HG03066 (cell line): ENCODE measurements around the gene BPIFB6.

ENCODE experiments used
- ATAC-seq: cut with Tn5 transposase; IDR thresholded peaks from one replicate; pipeline ENCODE4 v1.9.1; 2021; ENCODE audit warnings: low read depth; ENCODE audit not compliant: unreplicated experiment

Gene BPIFB6

GRCh38 chr20:33015114-33015484 lies 16.3 kb upstream of the BPIFB6 start:
- ATAC-seq, result no peak

- no peak for ATAC-seq
Observed at GRCh38 chr20:33015700-33016580, 15.5 kb upstream of the BPIFB6 start.

- ATAC-seq, result no peak
Observed at GRCh38 chr20:33016581-33017109, 14.8 kb upstream of the BPIFB6 start.

- no peak for ATAC-seq
Observed at GRCh38 chr20:33017542-33017941, 13.9 kb upstream of the BPIFB6 start.

- no peak for ATAC-seq
Observed at GRCh38 chr20:33018169-33018931, 13.1 kb upstream of the BPIFB6 start.

GRCh38 chr20:33019465-33020277 lies 11.8 kb upstream of the BPIFB6 start:
- no peak for ATAC-seq

GRCh38 chr20:33020278-33021161 lies 10.9 kb upstream of the BPIFB6 start:
- ATAC-seq, result no peak

- no peak for ATAC-seq
Observed at GRCh38 chr20:33021879-33022278, 9.6 kb upstream of the BPIFB6 start.

- ATAC-seq, result no peak
Observed at GRCh38 chr20:33022289-33022688, 9.2 kb upstream of the BPIFB6 start.

- no peak for ATAC-seq
Observed at GRCh38 chr20:33022694-33023438, 8.6 kb upstream of the BPIFB6 start.

GRCh38 chr20:33023439-33024242 lies 7.8 kb upstream of the BPIFB6 start:
- ATAC-seq, result no peak

- ATAC-seq, result no peak
Observed at GRCh38 chr20:33024243-33024560, 7.2 kb upstream of the BPIFB6 start.

GRCh38 chr20:33024609-33025317 lies 6.7 kb upstream of the BPIFB6 start:
- ATAC-seq, result no peak

- no peak for ATAC-seq
Observed at GRCh38 chr20:33025318-33025876, 6.1 kb upstream of the BPIFB6 start.

- ATAC-seq, result no peak
Observed at GRCh38 chr20:33026072-33026778, 5.2 kb upstream of the BPIFB6 start.

- no peak for ATAC-seq
Observed at GRCh38 chr20:33026779-33027759, 4.4 kb upstream of the BPIFB6 start.
